ENCODE data around the gene ABHD16A. TPM values are rescaled to one million over a fixed set of nuclear protein-coding genes. Genes with fewer than 3 reads are reported as not detected.
"Not testable (repeated sequence)": the region's sequence is repeated elsewhere in the genome, so short reads cannot be mapped to it uniquely, and the experiment has no call there.

Gene ABHD16A
- total RNA-seq, 4 donors from 2014 or later = 47.3 to 81.4 (median 71.7) TPM

GRCh38 chr6:31713991-31714684, 11.0 kb upstream of the ABHD16A start:
- intact Hi-C loops (cut with DNase I) = no loop called here
- TF ChIP-seq POLR2A (IDR thresholded peaks at IDR 0.05) = no peak
- no peak for TF ChIP-seq CTCF (IDR thresholded peaks at IDR 0.05)
- no peaks in the 10 kb centered on the region for H3K27me3 ChIP-seq
- no peaks in the 10 kb centered on the region for H3K36me3 ChIP-seq
- no peak overlapping the region for H3K4me3 ChIP-seq (replicated peaks in 1 of 3)
- no peaks in the 10 kb centered on the region for H3K9me3 ChIP-seq
- DNase-seq = peak; percentile 62 to 65
- H3K4me1 ChIP-seq = peaks cover 29 to 45% of the 10 kb centered on the region in 2 donors
- peak overlapping the region; percentile 67 to 85 (median 84) for H3K27ac ChIP-seq
- WGBS, 2 donors = 17 to 33% methylated on average over 5 of the region's 5 CpGs

- no peak for DNase-seq
- H3K4me1 ChIP-seq = peaks cover 22 to 39% of the 10 kb centered on the region in 2 donors
- intact Hi-C loops (cut with DNase I) = no loop called here
- H3K4me3 ChIP-seq (replicated peaks in 1 of 3) = no peak overlapping the region
- no peak for TF ChIP-seq POLR2A (IDR thresholded peaks at IDR 0.05)
- no peak for TF ChIP-seq CTCF (IDR thresholded peaks at IDR 0.05)
- peak overlapping the region; percentile 67 to 85 (median 84) for H3K27ac ChIP-seq
- H3K27me3 ChIP-seq = no peaks in the 10 kb centered on the region
- WGBS, 2 donors = 47 to 89% methylated on average over 2 to 4 of the region's 4 CpGs
- H3K9me3 ChIP-seq = no peaks in the 10 kb centered on the region
- H3K36me3 ChIP-seq = no peaks in the 10 kb centered on the region
Measured at GRCh38 chr6:31713465-31713864, 10.3 kb upstream of the ABHD16A start.

GRCh38 chr6:31712296-31712695, 9.2 kb upstream of the ABHD16A start:
- H3K4me3 ChIP-seq (replicated peaks in 1 of 3) = no peak overlapping the region
- no peak overlapping the region for H3K27ac ChIP-seq
- TF ChIP-seq POLR2A (IDR thresholded peaks at IDR 0.05) = no peak
- no peak for TF ChIP-seq CTCF (IDR thresholded peaks at IDR 0.05)
- no peaks in the 10 kb centered on the region for H3K27me3 ChIP-seq
- peaks cover 15 to 29% of the 10 kb centered on the region in 2 donors for H3K4me1 ChIP-seq
- H3K9me3 ChIP-seq = no peaks in the 10 kb centered on the region
- intact Hi-C loops (cut with DNase I) = no loop called here
- WGBS, 2 donors = 87 to 93% methylated on average over 8 of the region's 8 CpGs
- DNase-seq = no peak
- H3K36me3 ChIP-seq = no peaks in the 10 kb centered on the region

GRCh38 chr6:31711233-31711632, 8.1 kb upstream of the ABHD16A start:
- Histone ChIP-seq H3K9me3 (no peaks in the 10 kb centered on the region), H3K27ac (no peak overlapping the region), H3K4me1 (peaks cover 15 to 28% of the 10 kb centered on the region in 2 donors), H3K27me3 (no peaks in the 10 kb centered on the region), H3K36me3 (no peaks in the 10 kb centered on the region), H3K4me3 (replicated peaks in 1 of 3) (no peak overlapping the region)
- no peak for DNase-seq
- TF ChIP-seq POLR2A (IDR thresholded peaks at IDR 0.05) = no peak
- no peak for TF ChIP-seq CTCF (IDR thresholded peaks at IDR 0.05)
- intact Hi-C loops (cut with DNase I) = no loop called here
- 65 to 73% methylated on average over 8 of the region's 8 CpGs for WGBS, 2 donors

GRCh38 chr6:31710523-31711219, 7.5 kb upstream of the ABHD16A start:
- intact Hi-C loops (cut with DNase I) = no loop called here
- Histone ChIP-seq H3K9me3 (no peaks in the 10 kb centered on the region), H3K4me1 (peaks cover 15 to 28% of the 10 kb centered on the region in 2 donors), H3K4me3 (replicated peaks in 1 of 3) (no peak overlapping the region), H3K36me3 (no peaks in the 10 kb centered on the region), H3K27ac (no peak overlapping the region), H3K27me3 (no peaks in the 10 kb centered on the region)
- 72 to 75% methylated on average over 5 of the region's 5 CpGs for WGBS, 2 donors
- DNase-seq = no peak
- TF ChIP-seq POLR2A (IDR thresholded peaks at IDR 0.05) = no peak
- no peak for TF ChIP-seq CTCF (IDR thresholded peaks at IDR 0.05)

- H3K9me3 ChIP-seq; H3K27me3 ChIP-seq; H3K36me3 ChIP-seq; H3K4me3 ChIP-seq (replicated peaks in 1 of 3); intact Hi-C loops (cut with DNase I); H3K27ac ChIP-seq: not testable (repeated sequence)
- peak; percentile 37 to 48 for DNase-seq
- 63 to 75% methylated on average over 10 to 11 of the region's 11 CpGs for WGBS, 2 donors
- peaks cover 10 to 23% of the 10 kb centered on the region in 2 donors for H3K4me1 ChIP-seq
Measured at GRCh38 chr6:31709157-31709556, 6.0 kb upstream of the ABHD16A start.
